Measurements from ENCODE around the gene NARS2.

DNA sequence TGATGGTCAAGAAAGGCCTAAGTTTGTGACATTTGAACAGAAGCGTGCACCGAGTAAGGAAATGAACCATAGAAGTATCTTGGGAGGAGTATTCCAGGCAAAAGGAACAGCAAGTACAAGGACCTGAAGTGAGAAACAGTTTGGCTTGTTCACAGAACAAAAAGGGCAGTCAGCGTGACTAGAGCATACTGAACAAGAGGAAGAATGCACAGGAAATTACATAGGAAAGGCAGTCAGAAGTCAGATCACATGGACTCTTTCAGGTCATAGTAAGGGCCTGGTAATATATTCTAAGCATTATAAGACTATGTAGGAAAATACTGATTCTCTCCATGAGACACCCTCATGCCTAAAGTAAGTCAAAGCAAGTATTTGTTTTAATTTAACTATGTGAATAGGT, 104.8 kb downstream of the NARS2 start:
- TF ChIP-seq TRIM24 (IDR thresholded peaks at IDR 0.05) (no peak), E2F1 (CRISPR knock-in tag; IDR thresholded peaks at IDR 0.05) (no peak), EZH2 (IDR thresholded peaks at IDR 0.05; ENCODE audit: borderline replicate concordance, low read depth, low read length) (no peak), NFYB (IDR thresholded peaks at IDR 0.05; ENCODE audit: extremely low read depth, insufficient read length) (no peak), HNRNPH1 (optimal IDR thresholded peaks at IDR 0.05; ENCODE audit: low read depth, low read length) (no peak), CLOCK (CRISPR knock-in tag; IDR thresholded peaks at IDR 0.05; ENCODE audit: borderline replicate concordance) (no peak), NR2F6 (CRISPR knock-in tag; IDR thresholded peaks at IDR 0.05) (no peak), CREB1 (IDR thresholded peaks at IDR 0.05) (no peak), CREB1 (CRISPR knock-in tag; IDR thresholded peaks at IDR 0.05) (no peak), EP300 (IDR thresholded peaks at IDR 0.05; ENCODE audit: low read length) (no peak), MEF2A (IDR thresholded peaks at IDR 0.05; ENCODE audit: control insufficient read depth, low read depth, low read length) (no peak), FUS (optimal IDR thresholded peaks at IDR 0.05; ENCODE audit: low read depth, low read length) (no peak), POLR2AphosphoS2 (IDR thresholded peaks at IDR 0.05; ENCODE audit: low read length) (no peak)
- TF ChIP-seq, protein P1, sequence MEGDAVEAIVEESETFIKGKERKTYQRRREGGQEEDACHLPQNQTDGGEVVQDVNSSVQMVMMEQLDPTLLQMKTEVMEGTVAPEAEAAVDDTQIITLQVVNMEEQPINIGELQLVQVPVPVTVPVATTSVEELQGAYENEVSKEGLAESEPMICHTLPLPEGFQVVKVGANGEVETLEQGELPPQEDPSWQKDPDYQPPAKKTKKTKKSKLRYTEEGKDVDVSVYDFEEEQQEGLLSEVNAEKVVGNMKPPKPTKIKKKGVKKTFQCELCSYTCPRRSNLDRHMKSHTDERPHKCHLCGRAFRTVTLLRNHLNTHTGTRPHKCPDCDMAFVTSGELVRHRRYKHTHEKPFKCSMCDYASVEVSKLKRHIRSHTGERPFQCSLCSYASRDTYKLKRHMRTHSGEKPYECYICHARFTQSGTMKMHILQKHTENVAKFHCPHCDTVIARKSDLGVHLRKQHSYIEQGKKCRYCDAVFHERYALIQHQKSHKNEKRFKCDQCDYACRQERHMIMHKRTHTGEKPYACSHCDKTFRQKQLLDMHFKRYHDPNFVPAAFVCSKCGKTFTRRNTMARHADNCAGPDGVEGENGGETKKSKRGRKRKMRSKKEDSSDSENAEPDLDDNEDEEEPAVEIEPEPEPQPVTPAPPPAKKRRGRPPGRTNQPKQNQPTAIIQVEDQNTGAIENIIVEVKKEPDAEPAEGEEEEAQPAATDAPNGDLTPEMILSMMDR (IDR thresholded peaks at IDR 0.05 in 2 of 3, conservative IDR thresholded peaks at IDR 0.05 in 1 of 3; ENCODE audit: insufficient read depth in 2 of 3, low read depth in 1 of 3, low read length in 3 of 3), result no peak
- TF ChIP-seq, protein P2, sequence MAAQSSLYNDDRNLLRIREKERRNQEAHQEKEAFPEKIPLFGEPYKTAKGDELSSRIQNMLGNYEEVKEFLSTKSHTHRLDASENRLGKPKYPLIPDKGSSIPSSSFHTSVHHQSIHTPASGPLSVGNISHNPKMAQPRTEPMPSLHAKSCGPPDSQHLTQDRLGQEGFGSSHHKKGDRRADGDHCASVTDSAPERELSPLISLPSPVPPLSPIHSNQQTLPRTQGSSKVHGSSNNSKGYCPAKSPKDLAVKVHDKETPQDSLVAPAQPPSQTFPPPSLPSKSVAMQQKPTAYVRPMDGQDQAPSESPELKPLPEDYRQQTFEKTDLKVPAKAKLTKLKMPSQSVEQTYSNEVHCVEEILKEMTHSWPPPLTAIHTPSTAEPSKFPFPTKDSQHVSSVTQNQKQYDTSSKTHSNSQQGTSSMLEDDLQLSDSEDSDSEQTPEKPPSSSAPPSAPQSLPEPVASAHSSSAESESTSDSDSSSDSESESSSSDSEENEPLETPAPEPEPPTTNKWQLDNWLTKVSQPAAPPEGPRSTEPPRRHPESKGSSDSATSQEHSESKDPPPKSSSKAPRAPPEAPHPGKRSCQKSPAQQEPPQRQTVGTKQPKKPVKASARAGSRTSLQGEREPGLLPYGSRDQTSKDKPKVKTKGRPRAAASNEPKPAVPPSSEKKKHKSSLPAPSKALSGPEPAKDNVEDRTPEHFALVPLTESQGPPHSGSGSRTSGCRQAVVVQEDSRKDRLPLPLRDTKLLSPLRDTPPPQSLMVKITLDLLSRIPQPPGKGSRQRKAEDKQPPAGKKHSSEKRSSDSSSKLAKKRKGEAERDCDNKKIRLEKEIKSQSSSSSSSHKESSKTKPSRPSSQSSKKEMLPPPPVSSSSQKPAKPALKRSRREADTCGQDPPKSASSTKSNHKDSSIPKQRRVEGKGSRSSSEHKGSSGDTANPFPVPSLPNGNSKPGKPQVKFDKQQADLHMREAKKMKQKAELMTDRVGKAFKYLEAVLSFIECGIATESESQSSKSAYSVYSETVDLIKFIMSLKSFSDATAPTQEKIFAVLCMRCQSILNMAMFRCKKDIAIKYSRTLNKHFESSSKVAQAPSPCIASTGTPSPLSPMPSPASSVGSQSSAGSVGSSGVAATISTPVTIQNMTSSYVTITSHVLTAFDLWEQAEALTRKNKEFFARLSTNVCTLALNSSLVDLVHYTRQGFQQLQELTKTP (IDR thresholded peaks at IDR 0.05; ENCODE audit: low read depth in 1 of 2, partially characterized antibody in 2 of 2), result no peak

All from K562 (cell line).